ENCODE data around the gene KDM8. TPM values are rescaled to one million over a fixed set of nuclear protein-coding genes. Genes with fewer than 3 reads are reported as not detected.

Gene KDM8
- total RNA-seq, 1 experiment from 2014 or later = 15.5 TPM

DNA sequence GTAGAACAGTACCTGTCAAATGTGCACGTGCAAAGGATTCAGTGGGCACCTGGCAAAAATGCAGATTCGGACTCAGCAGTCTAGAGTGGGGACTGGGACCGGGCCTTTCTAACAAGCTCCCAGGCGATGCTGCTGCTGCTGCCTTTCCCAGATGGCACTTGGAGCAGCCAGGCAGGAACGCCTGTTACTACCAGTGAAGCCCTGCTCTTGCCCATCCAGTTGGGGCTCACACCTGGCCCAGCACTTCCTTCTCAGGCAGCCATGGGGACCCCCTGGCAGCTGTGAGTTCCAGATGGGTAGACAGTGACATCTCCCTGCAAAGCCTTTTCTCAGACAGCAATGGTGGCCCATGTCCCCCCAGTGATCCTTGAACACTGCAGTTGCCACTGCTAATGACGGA, 30.4 kb downstream of the KDM8 start:
- Histone ChIP-seq H3K23me2 (ENCODE audit: insufficient read length, low read depth, low read length, poor library complexity, severe bottlenecking) (no peaks in the 10 kb centered on the region), H3K14ac (ENCODE audit: insufficient read depth, low read length) (no peak overlapping the region), H2BK120ac (ENCODE audit: low read depth, low read length, poor library complexity, severe bottlenecking) (no peak overlapping the region), H3K9me3 (ENCODE audit: control insufficient read depth, low read depth, low read length) (no peaks in the 10 kb centered on the region), H2BK12ac (ENCODE audit: insufficient read length, low read depth, low read length) (no peak overlapping the region), H3K23ac (ENCODE audit: insufficient read length, low read depth, low read length) (no peak overlapping the region), H3K27ac (ENCODE audit: insufficient read length, low read depth, low read length) (no peak overlapping the region), H3K56ac (ENCODE audit: insufficient read length, low read depth, low read length) (no peak overlapping the region), H3K4me1 (ENCODE audit: insufficient read depth, low read length) (no peaks in the 10 kb centered on the region), H4K5ac (ENCODE audit: insufficient read length, low read depth, low read length) (no peak overlapping the region), H2AFZ (ENCODE audit: low read length) (no peak overlapping the region), H3K4ac (ENCODE audit: low read depth, low read length) (no peak overlapping the region), H2BK15ac (ENCODE audit: low read depth, low read length) (no peak overlapping the region), H3T11ph (ENCODE audit: low read length) (no peak overlapping the region), H4K91ac (ENCODE audit: insufficient read length, low read depth, low read length) (no peak overlapping the region), H3K79me1 (ENCODE audit: insufficient read depth, low read depth, low read length, poor library complexity, severe bottlenecking) (no peaks in the 10 kb centered on the region), H3K18ac (ENCODE audit: insufficient read length, low read depth, low read length) (no peak overlapping the region), H4K20me1 (ENCODE audit: control insufficient read depth, insufficient read depth, insufficient read length) (no peaks in the 10 kb centered on the region), H2BK20ac (ENCODE audit: low read depth, low read length, poor library complexity, severe bottlenecking) (no peak overlapping the region), H3K4me2 (ENCODE audit: insufficient read depth, insufficient read length, low read length) (no peak overlapping the region), H3K79me2 (ENCODE audit: insufficient read depth, low read length) (no peaks in the 10 kb centered on the region), H4K8ac (replicated peaks; ENCODE audit: insufficient read length, low read depth, low read length) (no peak overlapping the region), H2AK5ac (ENCODE audit: insufficient read length, low read length) (no peak overlapping the region), H3K9ac (ENCODE audit: extremely low read depth, insufficient read length, low read length) (no peak overlapping the region), H3K27me3 (ENCODE audit: insufficient read depth, low read length) (no peaks in the 10 kb centered on the region), H2BK5ac (ENCODE audit: insufficient read length, low read length) (no peak overlapping the region)
- no peak overlapping the region for H3K4me3 Mint-ChIP-seq
- H3K27ac Mint-ChIP-seq = no peak overlapping the region
- H3K36me3 Mint-ChIP-seq (ENCODE audit: insufficient read depth in 1 of 3, low read depth in 3 of 3) = 0 out of 7 replicates have a peak, but pooled peaks cover 0 to 2% (median 0%) of the 10 kb centered on the region in 3 experiments
- no peak for DNase-seq
- peaks cover 9 to 21% of the 10 kb centered on the region in 2 experiments for H3K4me1 Mint-ChIP-seq
- no peak for TF ChIP-seq CTCF (conservative IDR thresholded peaks at IDR 0.05)
- no peaks in the 10 kb centered on the region for H3K9me3 Mint-ChIP-seq
- H3K27me3 Mint-ChIP-seq (ENCODE audit: low read depth) = peaks cover 1% of the 10 kb centered on the region; the same call in 1 of the 2 replicates
- no CpG with 5 or more reads among the region's 6 CpGs for WGBS (ENCODE audit: extremely low coverage, insufficient read length, low lambda C conversion rate)
